Fibroblast of lung (primary cell): ENCODE results near the gene UMOD. TPM values are rescaled to one million over a fixed set of nuclear protein-coding genes. Genes with fewer than 3 reads are reported as not detected.

Experiments
- polyA plus RNA-seq, 2 donors: library from polyadenylated mRNA; depleted of rRNA in 1 of 2; stranded (reverse) in 1 of 2; unstranded in 1 of 2; fragments of >200 nt; gene quantifications; 2 replicates each; pipeline ENCODE4 v1.2.1, GENCODE V29; 2011 to 2012; ENCODE audit warnings: missing spikeins in 1 of 2
- total RNA-seq: library from RNA; depleted of rRNA; stranded (reverse); fragments of >200 nt; gene quantifications from 2 replicates; pipeline ENCODE4 v1.2.1, GENCODE V29; 2014

UMOD gene
- total and polyA plus RNA-seq, 2 donors (not counting 1 experiment from before 2014, with no cell fraction given): not detected

Other genes starting within 250 kb of the UMOD start
- not detected in 2 replicates for gene GP2, start 25.2 kb downstream of the UMOD start, total RNA-seq
- gene GP2, start 25.2 kb downstream of the UMOD start, polyA plus RNA-seq: not detected in 2 replicates
- gene PDILT, start 52.0 kb upstream of the UMOD start, total RNA-seq: not detected in 2 replicates
- not detected in 2 replicates for gene PDILT, start 52.0 kb upstream of the UMOD start, polyA plus RNA-seq
- gene ACSM5, start 56.8 kb upstream of the UMOD start, total RNA-seq: not detected in 2 replicates
- gene ACSM5, start 56.8 kb upstream of the UMOD start, polyA plus RNA-seq: 0.10 TPM in 1 of 2 replicates, not detected in the other
- not detected in 2 replicates for gene ACSM2A, start 98.8 kb upstream of the UMOD start, total RNA-seq
- not detected in 2 replicates for gene ACSM2A, start 98.8 kb upstream of the UMOD start, polyA plus RNA-seq
- not detected in 2 replicates for gene ACSM2B, start 223.7 kb upstream of the UMOD start, total RNA-seq
- not detected in 2 replicates for gene ACSM2B, start 223.7 kb upstream of the UMOD start, polyA plus RNA-seq